GM18499 (cell line): ENCODE data around the gene NRG3.
"Not testable (repeated sequence)": the region's sequence is repeated elsewhere in the genome, so short reads cannot be mapped to it uniquely, and the experiment has no call there.

ENCODE experiments used
- ATAC-seq: cut with Tn5 transposase; IDR thresholded peaks from one replicate; pipeline ENCODE4 v1.9.1; 2021; ENCODE audit warnings: moderate number of reproducible peaks; ENCODE audit not compliant: insufficient read depth, unreplicated experiment

Gene NRG3

DNA sequence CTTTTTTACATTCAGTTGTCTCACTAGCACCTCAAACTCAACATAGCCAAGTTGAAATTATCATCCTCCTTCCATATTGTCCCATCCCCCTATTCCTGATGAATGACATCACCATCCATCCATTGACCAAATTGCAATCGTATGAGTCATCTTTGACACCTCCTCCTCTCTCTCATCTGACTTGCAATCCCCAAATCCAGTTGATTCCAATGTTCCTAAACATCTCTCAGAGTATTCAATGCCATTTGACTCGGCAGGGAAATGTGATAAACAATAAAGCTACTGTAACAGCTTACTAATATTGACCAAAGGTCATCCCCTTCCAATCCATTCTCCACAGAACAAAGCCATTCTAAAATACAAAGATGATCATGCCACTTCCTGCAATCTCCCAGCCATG, 1047.8 kb downstream of the NRG3 start:
- ATAC-seq, result no peak

GRCh38 chr10:82924711-82925110, 1049.7 kb downstream of the NRG3 start:
- no peak for ATAC-seq

- ATAC-seq, result no peak
Observed at GRCh38 chr10:82925547-82925946, 1050.6 kb downstream of the NRG3 start.

DNA sequence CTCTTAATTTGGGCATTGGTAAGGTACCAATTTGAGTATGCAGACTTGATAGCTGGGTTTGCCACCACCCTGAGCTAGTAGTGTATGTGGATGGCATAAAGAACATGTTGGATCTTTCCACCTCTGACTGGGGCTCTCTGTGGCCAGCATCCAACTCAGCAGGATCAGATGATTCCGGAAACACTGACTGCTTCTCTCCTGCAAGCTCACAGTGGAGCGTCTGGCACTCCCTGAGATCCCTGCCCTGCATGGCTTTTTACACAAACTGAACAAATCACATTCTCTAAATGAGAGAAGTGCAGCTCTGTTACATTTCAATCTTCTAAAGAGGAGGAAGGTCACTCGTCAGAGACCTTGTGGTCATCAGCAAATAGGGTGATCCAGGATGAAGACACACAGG, 1057.5 kb downstream of the NRG3 start:
- no peak for ATAC-seq

GRCh38 chr10:82934429-82934828, 1059.4 kb downstream of the NRG3 start:
- no peak for ATAC-seq

DNA sequence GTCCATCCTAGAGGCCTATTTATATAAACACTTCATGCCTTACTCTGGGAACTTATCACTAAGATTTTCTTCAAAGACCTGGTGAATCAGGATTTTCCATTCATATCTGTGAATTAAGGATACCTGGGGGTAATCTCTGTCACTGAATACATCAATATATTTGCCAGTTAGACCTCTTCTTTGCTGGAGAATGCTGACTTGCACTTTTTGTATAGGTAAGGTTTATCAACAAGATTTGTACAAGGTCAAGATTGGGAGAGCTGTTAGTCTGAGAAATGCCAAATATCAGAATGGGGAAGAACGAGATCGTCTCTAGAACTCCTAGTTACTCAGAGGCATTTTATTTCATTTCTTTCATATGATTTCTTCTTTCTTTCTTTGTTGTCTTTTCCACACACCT, 1060.0 kb downstream of the NRG3 start:
- ATAC-seq, result no peak

DNA sequence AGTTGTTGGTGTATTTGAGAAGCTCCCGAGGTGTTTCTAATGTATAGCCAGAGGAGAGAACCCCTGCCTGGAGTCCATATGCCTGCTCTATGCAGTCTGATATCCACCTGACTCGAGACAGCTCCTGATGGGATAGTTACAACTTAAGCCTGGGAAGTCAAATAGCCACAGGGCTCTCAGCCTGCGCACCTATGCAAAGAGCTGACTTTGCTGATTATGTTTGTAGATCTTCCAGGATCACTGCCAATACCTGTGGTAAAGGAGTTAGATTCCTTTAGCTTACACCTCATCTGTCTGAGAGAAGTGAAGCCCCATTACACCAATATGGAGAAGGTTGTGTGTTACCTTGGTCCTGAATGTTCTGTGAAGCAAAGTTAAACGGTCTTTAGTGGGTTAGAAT, 1063.3 kb downstream of the NRG3 start:
- no peak for ATAC-seq

- ATAC-seq, result no peak
Observed at GRCh38 chr10:82942286-82943099, 1067.5 kb downstream of the NRG3 start.

- no peak for ATAC-seq
Observed at GRCh38 chr10:82943142-82943541, 1068.1 kb downstream of the NRG3 start.

- ATAC-seq, result no peak
Observed at GRCh38 chr10:82949816-82950575, 1075.0 kb downstream of the NRG3 start.

DNA sequence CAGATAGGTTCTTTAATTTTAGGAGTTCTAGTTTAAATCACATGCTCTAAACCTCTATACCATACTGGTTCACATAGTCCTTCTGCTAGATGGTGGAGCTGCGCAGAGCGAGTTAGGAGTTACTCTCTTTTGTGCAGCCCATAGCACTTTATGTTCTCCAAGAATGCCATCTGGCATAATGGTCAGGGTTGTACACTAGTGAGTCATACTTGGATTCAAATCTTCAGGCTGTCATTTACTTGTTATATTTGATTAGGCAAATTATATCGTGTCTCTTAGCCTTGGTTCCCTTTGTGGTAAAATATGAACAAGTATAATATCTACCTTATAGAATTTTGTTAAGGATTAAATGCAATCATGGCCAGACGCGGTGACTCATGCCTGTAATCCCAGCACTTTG, 1078.3 kb downstream of the NRG3 start:
- ATAC-seq, result no peak

DNA sequence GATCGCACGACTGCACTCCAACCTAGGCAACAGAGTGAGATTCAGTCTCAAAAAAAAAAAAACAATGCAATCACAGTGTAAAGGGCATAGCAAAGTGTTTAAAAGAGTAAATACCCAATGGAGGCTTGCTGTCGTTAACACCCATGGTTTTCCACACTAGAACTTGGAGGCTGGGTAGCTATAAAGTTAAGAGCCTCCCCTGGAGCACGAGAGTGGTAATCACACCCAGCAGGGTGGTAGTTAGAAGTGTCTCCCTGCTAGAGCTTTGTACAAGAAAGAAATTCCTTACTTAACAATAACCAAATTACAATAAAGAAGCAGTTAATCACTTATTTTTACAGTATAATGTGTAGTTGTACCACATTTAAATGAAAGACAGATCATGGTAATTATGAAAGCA, 1078.9 kb downstream of the NRG3 start:
- no peak for ATAC-seq

DNA sequence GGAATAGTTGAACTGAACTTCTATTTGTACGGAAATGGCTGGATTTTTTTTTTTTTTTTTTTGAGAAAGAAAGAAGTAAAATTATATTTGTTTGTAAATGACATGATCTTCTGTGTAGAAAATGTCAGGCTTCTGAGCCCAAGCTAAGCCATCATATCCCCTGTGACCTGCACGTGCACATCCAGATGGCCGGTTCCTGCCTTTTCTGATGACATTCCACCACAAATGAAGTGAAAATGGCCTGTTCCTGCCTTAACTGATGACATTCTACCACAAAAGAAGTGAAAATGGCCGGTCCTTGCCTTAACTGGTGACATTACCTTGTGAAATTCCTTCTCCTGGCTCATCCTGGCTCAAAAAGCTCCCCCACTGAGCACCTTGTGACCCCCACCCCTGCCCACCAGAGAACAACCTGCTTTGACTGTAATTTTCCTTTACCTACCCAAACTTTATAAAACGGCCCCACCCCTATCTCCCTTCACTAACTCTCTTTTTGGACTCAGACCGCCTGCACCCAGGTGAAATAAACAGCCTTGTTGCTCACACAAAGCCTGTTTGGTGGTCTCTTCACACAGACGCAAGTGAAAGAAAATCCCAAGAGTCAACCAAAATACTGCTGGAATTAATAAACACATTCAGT, 1085.5 kb downstream of the NRG3 start:
- ATAC-seq, result not testable (repeated sequence)

DNA sequence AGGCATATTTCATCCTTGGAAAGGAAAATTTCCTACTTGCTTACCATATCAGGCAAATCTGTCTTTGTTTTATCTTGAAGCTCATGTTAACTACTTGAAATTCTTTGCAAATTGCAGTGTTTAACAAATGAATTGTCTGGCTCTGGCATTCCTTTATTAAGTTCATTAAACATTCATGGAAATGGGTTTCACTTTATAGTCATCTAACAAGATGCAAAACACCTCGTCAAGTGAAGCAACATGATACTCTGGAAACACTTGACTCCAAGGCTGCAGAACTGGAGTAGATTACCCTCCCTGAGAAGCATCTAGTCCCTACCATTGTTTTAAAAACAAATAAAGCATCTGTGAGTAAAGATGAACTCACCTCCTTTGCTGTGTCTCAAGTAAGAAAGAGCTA, 1086.9 kb downstream of the NRG3 start:
- no peak for ATAC-seq

DNA sequence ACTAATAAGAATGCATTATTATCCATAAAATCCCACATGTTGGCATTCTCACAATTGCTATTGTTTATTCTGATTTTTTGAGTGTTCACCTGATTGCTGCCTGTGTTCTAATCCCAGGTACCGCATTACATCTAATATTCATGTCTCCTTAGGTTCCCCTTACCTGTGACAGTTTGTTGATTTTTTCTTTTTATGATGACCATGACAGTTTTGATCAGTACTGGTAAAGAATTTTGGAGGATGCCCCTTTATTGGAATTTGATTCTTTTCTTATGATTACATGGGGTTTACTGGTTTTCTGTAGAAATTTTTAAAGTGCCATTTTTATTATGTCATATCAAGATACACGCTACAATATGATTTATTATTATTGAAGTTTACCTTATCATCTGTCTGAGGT, 1091.1 kb downstream of the NRG3 start:
- no peak for ATAC-seq

- ATAC-seq, result no peak
Observed at GRCh38 chr10:82968533-82968932, 1093.5 kb downstream of the NRG3 start.

DNA sequence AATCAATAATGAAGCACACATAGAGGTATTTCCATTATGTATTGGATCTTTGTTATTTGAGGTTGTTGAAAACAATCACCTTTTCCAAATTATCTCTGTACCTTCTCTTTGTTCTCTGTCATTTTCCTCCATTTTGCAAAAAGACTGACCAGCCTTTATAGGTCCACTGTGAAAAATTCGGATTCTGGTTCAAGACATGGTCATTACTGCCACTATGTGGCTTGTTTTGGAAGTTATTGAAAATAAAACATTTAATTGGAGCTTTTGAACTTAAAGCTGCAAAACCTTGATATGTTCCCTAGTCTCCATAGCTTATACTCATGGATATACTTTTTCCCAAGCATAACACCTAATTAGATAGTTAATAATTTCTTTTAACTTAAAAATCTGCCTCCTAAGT, 1094.4 kb downstream of the NRG3 start:
- no peak for ATAC-seq

DNA sequence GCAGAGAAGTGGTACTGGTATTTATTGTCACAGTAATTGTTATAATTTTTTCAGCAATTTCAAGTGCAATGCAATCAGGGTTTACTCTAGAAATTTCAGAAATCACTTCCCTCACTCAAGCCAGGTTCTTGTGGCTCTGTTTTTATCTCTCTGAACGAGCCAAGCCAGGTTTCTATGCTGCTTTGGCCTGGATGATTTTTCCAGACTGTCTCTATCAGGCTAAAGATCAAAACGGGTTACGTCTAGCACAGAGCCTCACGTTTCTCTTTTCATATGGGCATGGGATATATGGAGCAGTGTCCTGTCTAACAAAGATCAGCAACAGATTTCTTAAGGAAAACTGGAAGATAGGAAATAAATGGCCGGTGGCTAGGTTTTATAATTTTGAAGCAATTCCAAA, 1105.3 kb downstream of the NRG3 start:
- no peak for ATAC-seq

DNA sequence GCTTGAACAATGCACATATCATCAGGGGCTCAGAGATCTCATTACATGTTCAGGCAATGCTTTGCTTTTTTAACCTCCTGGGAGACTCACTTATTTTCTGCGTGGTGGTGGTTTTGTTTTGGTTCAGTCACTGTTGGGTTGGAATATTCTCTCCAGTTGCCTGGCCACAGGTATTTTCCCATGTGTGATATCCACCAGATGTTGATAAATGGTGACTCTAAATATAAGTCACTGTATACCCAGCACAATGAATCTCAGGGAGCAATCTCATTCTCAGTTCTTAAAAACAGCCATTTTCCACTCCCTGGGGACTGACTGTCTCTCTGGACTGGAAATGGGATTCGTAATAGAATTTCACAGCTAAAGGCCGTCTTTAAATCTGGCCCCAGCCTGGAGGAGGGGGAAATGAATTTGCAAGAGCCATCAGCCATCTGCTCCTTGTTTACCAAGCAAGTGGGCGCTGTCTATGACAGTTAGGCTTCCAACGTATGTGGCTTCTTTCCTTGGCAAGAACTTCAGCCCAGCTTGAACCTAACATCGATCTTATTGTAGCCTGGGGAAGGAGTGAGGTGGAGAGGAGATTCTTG, 1106.2 kb downstream of the NRG3 start:
- ATAC-seq, result no peak

- no peak for ATAC-seq
Observed at GRCh38 chr10:82982110-82982608, 1107.2 kb downstream of the NRG3 start.

- ATAC-seq, result no peak
Observed at GRCh38 chr10:82986216-82986615, 1111.2 kb downstream of the NRG3 start.
